K562 (cell line): Measurements from ENCODE around the gene DSG1.

Source experiments
- POLR2AphosphoS5 ChIP-seq: IDR thresholded peaks from 2 replicates; pipeline ENCODE4 v1.6.1; 2011; ENCODE audit warnings: mild to moderate bottlenecking, low read depth, low read length, moderate library complexity; ENCODE audit not compliant: control insufficient read depth, insufficient read depth
- RAD21 ChIP-seq, 2 experiments: fragments of 250-450 bp in 1 of 2; fragments of 450-650 bp in 1 of 2; sonication (Bioruptor Pico) in 1 of 2; formaldehyde crosslinking in 1 of 2; IDR thresholded peaks in 1 of 2; conservative IDR thresholded peaks in 1 of 2; 2 replicates each; pipeline versions ENCODE4 v1.4.0 to v1.8.0; 2020 to 2022; ENCODE audit warnings: mild to moderate bottlenecking in 2 of 2, moderate library complexity in 1 of 2
- TAF1 ChIP-seq: IDR thresholded peaks from 2 replicates; pipeline ENCODE4 v1.6.1; 2011; ENCODE audit warnings: mild to moderate bottlenecking, low read length, moderate library complexity; ENCODE audit not compliant: insufficient read depth, control insufficient read depth, severe bottlenecking; ENCODE audit errors: extremely low read depth
- TBL1XR1 ChIP-seq, 2 experiments: IDR thresholded peaks; 2 replicates each; pipeline ENCODE4 v1.6.1; 2012; ENCODE audit warnings: improper control_type of control experiment in 2 of 2, low read length in 2 of 2, mild to moderate bottlenecking in 1 of 2
- TF ChIP-seq, protein P1 (sequence below): fragments of 450-650 bp; IDR thresholded peaks from 2 replicates; pipeline ENCODE4 v1.6.1; 2016; ENCODE audit warnings: low read depth

DNA sequence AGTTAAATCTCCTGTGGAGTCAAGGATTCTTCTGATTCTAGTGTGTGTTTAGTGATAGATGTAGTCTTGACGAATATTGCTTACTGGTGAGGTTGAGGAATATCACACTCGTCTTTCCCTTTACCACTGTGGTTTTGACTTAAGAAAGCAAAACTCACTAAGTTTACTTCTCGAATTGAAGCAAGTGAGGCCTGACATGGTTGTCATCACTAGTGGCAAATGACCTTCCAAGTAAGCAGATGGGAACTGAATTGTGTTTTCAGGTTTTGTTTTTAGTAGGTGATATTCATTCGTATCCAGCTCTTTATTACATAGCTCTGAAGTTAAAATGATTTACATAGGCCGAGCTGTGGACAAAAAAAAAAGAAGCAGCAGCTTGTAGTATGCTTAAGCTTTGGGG is 38.1 kb downstream of the DSG1 start:
- TF ChIP-seq, protein P1, sequence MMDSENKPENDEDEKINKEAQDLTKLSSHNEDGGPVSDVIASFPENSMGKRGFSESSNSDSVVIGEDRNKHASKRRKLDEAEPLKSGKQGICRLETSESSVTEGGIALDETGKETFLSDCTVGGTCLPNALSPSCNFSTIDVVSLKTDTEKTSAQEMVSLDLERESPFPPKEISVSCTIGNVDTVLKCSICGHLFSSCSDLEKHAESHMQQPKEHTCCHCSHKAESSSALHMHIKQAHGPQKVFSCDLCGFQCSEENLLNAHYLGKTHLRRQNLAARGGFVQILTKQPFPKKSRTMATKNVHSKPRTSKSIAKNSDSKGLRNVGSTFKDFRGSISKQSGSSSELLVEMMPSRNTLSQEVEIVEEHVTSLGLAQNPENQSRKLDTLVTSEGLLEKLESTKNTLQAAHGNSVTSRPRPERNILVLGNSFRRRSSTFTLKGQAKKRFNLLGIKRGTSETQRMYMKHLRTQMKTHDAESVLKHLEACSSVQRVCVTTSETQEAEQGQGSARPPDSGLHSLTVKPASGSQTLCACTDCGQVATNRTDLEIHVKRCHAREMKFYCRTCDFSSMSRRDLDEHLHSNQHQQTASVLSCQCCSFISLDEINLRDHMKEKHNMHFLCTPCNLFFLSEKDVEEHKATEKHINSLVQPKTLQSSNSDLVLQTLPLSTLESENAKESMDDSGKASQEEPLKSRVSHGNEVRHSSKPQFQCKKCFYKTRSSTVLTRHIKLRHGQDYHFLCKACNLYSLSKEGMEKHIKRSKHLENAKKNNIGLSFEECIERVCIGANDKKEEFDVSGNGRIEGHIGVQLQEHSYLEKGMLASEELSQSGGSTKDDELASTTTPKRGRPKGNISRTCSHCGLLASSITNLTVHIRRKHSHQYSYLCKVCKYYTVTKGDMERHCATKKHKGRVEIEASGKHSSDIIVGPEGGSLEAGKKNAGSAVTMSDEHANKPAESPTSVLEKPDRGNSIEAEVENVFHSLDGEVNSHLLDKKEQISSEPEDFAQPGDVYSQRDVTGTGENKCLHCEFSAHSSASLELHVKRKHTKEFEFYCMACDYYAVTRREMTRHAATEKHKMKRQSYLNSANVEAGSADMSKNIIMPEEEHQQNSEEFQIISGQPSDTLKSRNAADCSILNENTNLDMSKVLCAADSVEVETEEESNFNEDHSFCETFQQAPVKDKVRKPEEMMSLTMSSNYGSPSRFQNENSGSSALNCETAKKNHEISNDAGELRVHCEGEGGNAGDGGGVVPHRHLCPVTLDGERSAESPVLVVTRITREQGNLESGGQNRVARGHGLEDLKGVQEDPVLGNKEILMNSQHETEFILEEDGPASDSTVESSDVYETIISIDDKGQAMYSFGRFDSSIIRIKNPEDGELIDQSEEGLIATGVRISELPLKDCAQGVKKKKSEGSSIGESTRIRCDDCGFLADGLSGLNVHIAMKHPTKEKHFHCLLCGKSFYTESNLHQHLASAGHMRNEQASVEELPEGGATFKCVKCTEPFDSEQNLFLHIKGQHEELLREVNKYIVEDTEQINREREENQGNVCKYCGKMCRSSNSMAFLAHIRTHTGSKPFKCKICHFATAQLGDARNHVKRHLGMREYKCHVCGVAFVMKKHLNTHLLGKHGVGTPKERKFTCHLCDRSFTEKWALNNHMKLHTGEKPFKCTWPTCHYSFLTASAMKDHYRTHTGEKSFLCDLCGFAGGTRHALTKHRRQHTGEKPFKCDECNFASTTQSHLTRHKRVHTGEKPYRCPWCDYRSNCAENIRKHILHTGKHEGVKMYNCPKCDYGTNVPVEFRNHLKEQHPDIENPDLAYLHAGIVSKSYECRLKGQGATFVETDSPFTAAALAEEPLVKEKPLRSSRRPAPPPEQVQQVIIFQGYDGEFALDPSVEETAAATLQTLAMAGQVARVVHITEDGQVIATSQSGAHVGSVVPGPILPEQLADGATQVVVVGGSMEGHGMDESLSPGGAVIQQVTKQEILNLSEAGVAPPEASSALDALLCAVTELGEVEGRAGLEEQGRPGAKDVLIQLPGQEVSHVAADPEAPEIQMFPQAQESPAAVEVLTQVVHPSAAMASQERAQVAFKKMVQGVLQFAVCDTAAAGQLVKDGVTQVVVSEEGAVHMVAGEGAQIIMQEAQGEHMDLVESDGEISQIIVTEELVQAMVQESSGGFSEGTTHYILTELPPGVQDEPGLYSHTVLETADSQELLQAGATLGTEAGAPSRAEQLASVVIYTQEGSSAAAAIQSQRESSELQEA, result no peak
- TF ChIP-seq POLR2AphosphoS5 (no peak), TBL1XR1 (IDR thresholded peaks at IDR 0.05; ENCODE audit: low read length in 2 of 2) (no peak), TAF1 (no peak), RAD21 (CRISPR knock-in tag; conservative IDR thresholded peaks at IDR 0.05 in 1 of 2, IDR thresholded peaks at IDR 0.05 in 1 of 2) (no peak)
